A673 (cell line): ENCODE results near the gene MCM3. TPM values are rescaled to one million over a fixed set of nuclear protein-coding genes. Genes with fewer than 3 reads are reported as not detected.

Experiments used
- BruUV-seq: library from RNA; stranded (reverse); fragments of 400-500 nt; replicated peaks from 2 replicates; lab custom pipeline; 2021; lab: Mats Ljungman, UMichigan
- CTCF ChIA-PET: fragments of 300-600 bp; sonication (Branson Sonifier 250); formaldehyde crosslinking; loops from one replicate; lab custom pipeline; 2022; ENCODE audit warnings: antibody characterized with exemption; lab: Charles Lee
- POLR2A ChIA-PET: fragments of 300-600 bp; sonication (Branson Sonifier 250); formaldehyde crosslinking; loops from one replicate; lab custom pipeline; 2022; ENCODE audit warnings: antibody characterized with exemption; ENCODE audit not compliant: low non-redundant PET; lab: Charles Lee
- DNase-seq: peaks from one replicate; pipeline ENCODE4 v3.0.0-alpha.2; 2015; ENCODE audit warnings: low spot score
- H3K27ac ChIP-seq: fragments of 200-600 bp; sonication (generic); 2 replicates; pipeline ENCODE4 v1.5.1; 2016; ENCODE audit warnings: mixed run types, low read depth, mild to moderate bottlenecking, mixed read lengths, antibody characterized with exemption, low read length; ENCODE audit not compliant: poor library complexity, severe bottlenecking
- H3K27me3 ChIP-seq: fragments of 200-600 bp; sonication (generic); replicated peaks from 2 replicates; pipeline ENCODE4 v1.6.1; 2017; ENCODE audit warnings: mixed run types, low read depth, mild to moderate bottlenecking, mixed read lengths, antibody characterized with exemption, low read length; ENCODE audit not compliant: insufficient read depth, poor library complexity
- H3K36me3 ChIP-seq: fragments of 200-600 bp; sonication (generic); 2 replicates; pipeline ENCODE4 v1.6.1; 2016; ENCODE audit warnings: mixed run types, mild to moderate bottlenecking, mixed read lengths, antibody characterized with exemption, low read length; ENCODE audit not compliant: insufficient read depth, poor library complexity, severe bottlenecking
- H3K4me1 ChIP-seq: fragments of 200-600 bp; sonication (generic); 2 replicates; pipeline ENCODE4 v1.6.1; 2017; ENCODE audit warnings: mixed run types, mild to moderate bottlenecking, mixed read lengths, antibody characterized with exemption, low read length; ENCODE audit not compliant: insufficient read depth, poor library complexity, severe bottlenecking
- H3K4me3 ChIP-seq: fragments of 200-600 bp; sonication (generic); 2 replicates; pipeline ENCODE4 v1.5.1; 2016; ENCODE audit warnings: low read depth, mixed run types, mild to moderate bottlenecking, mixed read lengths, low read length; ENCODE audit not compliant: poor library complexity, severe bottlenecking
- H3K9me3 ChIP-seq: fragments of 200-600 bp; sonication (generic); 2 replicates; pipeline ENCODE4 v1.6.1; 2016; ENCODE audit warnings: mixed run types, low read depth, mild to moderate bottlenecking, mixed read lengths, antibody characterized with exemption, low read length; ENCODE audit not compliant: poor library complexity, severe bottlenecking
- CTCF ChIP-seq: fragments of 300-800, 200-600 bp; sonication (generic); conservative IDR thresholded peaks from 2 replicates; pipeline ENCODE4 v1.5.1; 2017; ENCODE audit warnings: low read depth, mild to moderate bottlenecking, antibody characterized with exemption, low read length, moderate library complexity, mixed read lengths
- EZH2 ChIP-seq: fragments of 200-600 bp; sonication (generic); IDR thresholded peaks from 2 replicates; pipeline ENCODE4 v1.6.1; 2017; ENCODE audit warnings: borderline replicate concordance, low read depth, mild to moderate bottlenecking, mixed read lengths, antibody characterized with exemption, low read length; ENCODE audit not compliant: poor library complexity, severe bottlenecking
- intact Hi-C: fragments of 100-400 bp; cut with micrococcal nuclease; formaldehyde crosslinking; loops from one replicate; pipeline ENCODE4 v1.10.0; 2022; ENCODE audit not compliant: unreplicated experiment
- total RNA-seq: library from RNA; stranded (reverse); gene quantifications from 2 replicates; pipeline ENCODE4 v1.2.3, GENCODE V29; 2021

The MCM3 gene
- total RNA-seq, 1 experiment from 2014 or later = 233 TPM

- CTCF ChIA-PET = no interaction called here
- POLR2A ChIA-PET = no interaction called here
Observed at GRCh38 chr6:52330470-52330869, 45.9 kb upstream of the MCM3 start.

GRCh38 chr6:52328729-52329128 is 44.2 kb upstream of the MCM3 start:
- POLR2A ChIA-PET = no interaction called here
- Histone ChIP-seq H3K9me3 (no peaks in the 10 kb centered on the region), H3K27ac (no peak overlapping the region), H3K36me3 (no peaks in the 10 kb centered on the region), H3K27me3 (no peaks in the 10 kb centered on the region), H3K4me1 (no peaks in the 10 kb centered on the region), H3K4me3 (no peak overlapping the region)
- CTCF ChIA-PET = no interaction called here
- no peak for DNase-seq
- BruUV-seq = no TSS peak
- TF ChIP-seq EZH2 (no peak), CTCF (no peak)
- intact Hi-C loops = no loop called here

More at GRCh38 chr6:52330470-52330869, 45.9 kb upstream of the MCM3 start:
- H3K27me3 ChIP-seq = no peaks in the 10 kb centered on the region
- no peak overlapping the region for H3K4me3 ChIP-seq
- intact Hi-C loops = no loop called here
- no peak for DNase-seq
- no TSS peak for BruUV-seq
- H3K27ac ChIP-seq = no peak overlapping the region
- H3K4me1 ChIP-seq = no peaks in the 10 kb centered on the region
- H3K9me3 ChIP-seq = no peaks in the 10 kb centered on the region
- H3K36me3 ChIP-seq = no peaks in the 10 kb centered on the region
- TF ChIP-seq EZH2 = no peak
- no peak for TF ChIP-seq CTCF

- Histone ChIP-seq H3K27ac (no peak overlapping the region), H3K27me3 (no peaks in the 10 kb centered on the region), H3K4me1 (no peaks in the 10 kb centered on the region), H3K36me3 (no peaks in the 10 kb centered on the region), H3K4me3 (no peak overlapping the region), H3K9me3 (no peaks in the 10 kb centered on the region)
- ChIA-PET POLR2A (no interaction called here), CTCF (no interaction called here)
- no peak for TF ChIP-seq EZH2
- TF ChIP-seq CTCF = no peak
- no peak for DNase-seq
- BruUV-seq = no TSS peak
- intact Hi-C loops = no loop called here
Observed at GRCh38 chr6:52328303-52328662, 43.7 kb upstream of the MCM3 start.
